Left cardiac atrium (tissue), 4 donors: Measurements from ENCODE around the gene LIMS2. TPM values are rescaled to one million over a fixed set of nuclear protein-coding genes. Genes with fewer than 3 reads are reported as not detected.
A peak's percentile ranks its signal among the peaks of the same experiment; 100 is the strongest.

Experiments
- ATAC-seq, 2 donors: fragments of 200-7000 bp; cut with Tn5 transposase; one replicate each; pipeline ENCODE4 v1.9.1; 2020; ENCODE audit warnings: mild to moderate bottlenecking in 2 of 2, moderate library complexity in 2 of 2
- DNase-seq: peaks from one replicate; pipeline ENCODE4 v3.0.0-alpha.2; 2020
- intact Hi-C, 2 donors: fragments of 100-400 bp; cut with DNase I; formaldehyde crosslinking; loops; one replicate each; pipeline versions ENCODE4 v1.14.1 to v1.15.1; 2022 to 2023
- total RNA-seq, 2 donors: library from RNA; stranded (reverse); fragmentation: NEBNext Ultra II Directional; extraction: Animal tissue kit (Norgen Biotek cat#: 25700); gene quantifications; one replicate each; pipeline ENCODE4 v1.2.1, GENCODE V29; 2021
- donor health status: DM: no; HTN: yes; CAD: no.
- donor health status: DM: no; HTN: yes; CAD: no; lungs with severe emphysema.
- donor health status: DM: yes; HTN: yes; CAD: no.
- donor health status: Dilated cardiomyopathy.

LIMS2 gene
- total RNA-seq, 2 donors from 2014 or later, result 157 to 204 TPM

DNA sequence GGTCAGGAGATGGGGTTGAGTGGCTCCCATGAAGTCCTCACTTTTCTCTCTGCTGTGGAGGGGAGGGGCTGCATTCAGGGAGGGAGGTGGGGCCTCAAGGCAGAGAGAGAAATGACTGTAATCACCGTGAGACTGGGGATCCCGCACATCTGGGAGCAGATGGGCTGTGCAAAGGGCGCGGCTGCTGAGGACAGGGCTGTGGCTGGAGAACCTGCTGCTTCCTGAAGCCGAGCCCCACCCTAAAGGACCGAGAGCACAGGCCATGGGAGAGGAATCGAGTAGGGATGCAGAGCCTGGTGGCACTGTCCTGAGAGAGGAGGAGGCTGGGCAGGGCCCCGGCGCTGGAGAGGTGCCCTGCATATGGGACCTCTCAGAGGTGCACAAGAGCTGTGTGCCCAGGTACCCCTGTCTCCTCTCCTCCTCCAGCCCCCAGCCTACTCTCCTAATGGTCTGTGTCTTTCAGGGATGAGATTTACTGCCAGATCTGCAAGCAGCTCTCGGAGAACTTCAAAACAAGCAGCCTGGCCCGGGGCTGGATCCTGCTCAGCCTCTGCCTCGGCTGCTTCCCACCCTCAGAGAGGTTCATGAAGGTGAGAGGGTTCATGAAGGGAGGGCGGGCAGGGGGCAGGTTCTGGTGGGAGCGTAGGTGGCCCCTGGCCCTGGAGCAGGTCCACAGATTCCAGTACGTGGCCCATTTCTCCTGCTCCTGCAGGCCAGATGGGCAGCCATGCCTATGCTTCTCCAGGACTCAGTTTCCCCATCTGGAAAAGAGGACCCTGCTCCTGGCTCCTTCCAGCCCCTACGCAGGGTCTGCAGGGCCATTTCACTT lies 55.2 kb downstream of the LIMS2 start:
- no peak for DNase-seq

DNA sequence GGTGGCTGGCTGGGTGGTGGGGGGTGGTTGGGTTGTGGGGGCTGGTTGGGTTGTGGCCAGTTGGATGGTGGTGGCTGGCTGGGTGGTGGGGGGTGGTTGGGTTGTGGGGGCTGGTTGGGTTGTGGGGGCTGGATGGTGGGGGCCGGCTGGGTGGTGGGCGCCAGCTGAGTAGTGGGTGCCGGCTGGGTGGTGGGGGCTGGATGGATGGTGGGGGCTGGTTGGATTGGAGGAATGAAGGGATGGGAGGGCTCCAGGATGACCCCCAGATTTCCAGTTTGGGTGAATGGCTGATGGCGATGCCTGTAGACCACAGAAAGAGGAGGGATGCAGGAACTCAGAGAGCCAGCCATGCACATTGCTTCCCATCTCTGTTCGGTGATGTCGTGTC lies 56.1 kb downstream of the LIMS2 start:
- no peak for DNase-seq
- intact Hi-C loops, result no loop called here
- no peak for ATAC-seq

More for the DNA sequence above, 55.2 kb downstream of the LIMS2 start:
- no peak for ATAC-seq
- intact Hi-C loops, result no loop called here

GRCh38 chr2:127618551-127619202 lies 56.7 kb downstream of the LIMS2 start:
- ATAC-seq, result no peak
- no peak for DNase-seq
- intact Hi-C loops, result no loop called here

DNA sequence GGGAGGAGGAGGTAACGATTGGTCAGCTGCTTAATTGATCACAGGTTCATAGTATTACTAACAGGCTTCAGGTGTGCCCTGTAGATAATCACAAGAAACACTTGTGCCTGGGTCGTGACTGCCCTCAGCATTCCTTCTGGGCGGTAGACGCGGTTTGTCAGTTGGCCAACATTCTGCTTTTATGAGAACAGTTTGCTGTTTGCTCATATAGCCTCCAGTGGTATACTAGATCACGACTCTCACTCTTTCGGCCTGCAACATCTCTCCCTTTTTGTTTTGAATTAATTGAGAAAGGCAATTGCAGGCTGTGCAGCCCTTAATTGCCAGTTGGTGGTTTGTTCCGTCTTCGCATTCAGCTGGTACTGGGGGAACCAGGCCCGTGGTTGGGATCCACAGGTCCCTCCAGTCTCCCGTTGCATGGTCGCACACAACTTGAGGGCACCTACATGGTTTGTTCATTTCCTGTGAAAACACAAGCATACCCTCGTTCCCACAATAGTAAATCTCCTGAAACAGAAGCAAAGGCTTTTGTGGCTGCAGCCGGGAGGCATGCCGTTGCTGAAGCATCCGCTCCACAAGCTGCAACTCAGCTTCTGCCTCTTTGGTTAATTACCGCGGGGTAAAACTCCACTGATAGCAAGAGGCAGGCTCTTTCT lies 59.7 kb downstream of the LIMS2 start:
- intact Hi-C loops, result no loop called here
- ATAC-seq (no peak), DNase-seq (no peak)

- intact Hi-C loops, result no loop called here
- DNase-seq (peak; percentile 19), ATAC-seq (peak; percentile 55 to 59)
Observed at GRCh38 chr2:127614731-127615130, 60.6 kb downstream of the LIMS2 start.

DNA sequence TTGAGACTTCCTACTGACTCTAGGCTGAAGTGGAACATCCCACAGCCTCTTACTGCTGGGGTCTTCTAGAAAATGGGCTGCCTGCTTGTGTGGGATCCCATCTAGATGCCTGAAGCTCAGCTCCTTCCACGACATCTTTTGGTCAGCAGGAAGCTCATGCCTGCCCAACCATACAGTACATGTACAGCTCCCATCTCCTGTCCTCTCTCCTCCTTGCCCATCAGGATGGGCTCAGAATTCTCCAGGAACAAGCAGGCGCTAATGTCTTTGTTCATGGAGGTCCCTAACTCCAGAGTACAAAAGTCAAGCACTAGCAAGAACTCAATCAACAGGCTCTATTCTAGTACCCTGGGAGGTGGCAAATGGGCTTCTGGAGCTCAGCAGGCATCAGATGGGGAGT lies 61.1 kb downstream of the LIMS2 start:
- ATAC-seq, result no peak
- no peak for DNase-seq
- intact Hi-C loops, result no loop called here

- DNase-seq (no peak), ATAC-seq (no peak)
- intact Hi-C loops, result no loop called here
Observed at GRCh38 chr2:127612111-127612822, 63.1 kb downstream of the LIMS2 start.

DNA sequence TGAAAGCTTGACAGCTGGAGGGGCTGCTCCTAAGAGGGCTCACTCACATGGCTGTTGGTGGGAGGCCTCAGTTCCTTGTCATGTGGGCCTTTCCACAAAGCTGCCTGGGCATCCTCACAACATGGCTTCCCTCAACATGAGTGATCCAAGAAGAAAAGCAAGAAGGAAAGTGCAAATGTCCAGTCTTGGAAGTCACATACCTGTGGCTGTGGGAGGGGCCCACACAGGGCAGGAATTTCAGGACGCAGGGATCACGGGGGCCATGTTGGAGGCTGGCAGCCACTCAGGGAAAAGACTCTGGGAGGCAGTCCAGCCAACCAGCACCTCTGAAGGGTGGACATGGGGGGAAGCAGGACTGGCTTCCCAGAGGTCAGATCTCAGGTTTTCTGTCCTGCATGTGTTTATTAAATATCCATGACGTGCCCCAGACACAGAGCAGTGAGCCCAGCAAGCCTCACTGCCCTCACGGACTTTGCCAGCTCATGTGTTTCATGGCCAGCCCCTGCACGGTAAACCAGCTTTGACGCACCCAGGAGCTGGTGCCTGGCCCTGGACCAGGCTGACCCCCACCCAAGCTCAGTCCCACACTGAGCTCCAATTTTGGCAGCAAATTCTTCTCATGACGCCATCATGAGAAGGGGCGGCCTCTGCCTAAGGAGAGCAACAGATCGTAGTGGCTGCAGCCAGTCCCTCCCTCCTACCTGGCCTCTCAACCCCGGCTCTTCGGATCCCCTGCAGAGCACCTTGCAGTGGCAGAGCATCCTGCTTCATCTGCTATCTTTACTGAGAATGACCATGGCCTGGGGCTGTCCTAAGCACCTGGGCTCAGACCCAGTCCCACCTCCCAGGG lies 64.0 kb downstream of the LIMS2 start:
- ATAC-seq (no peak), DNase-seq (no peak)
- intact Hi-C loops, result no loop called here

DNA sequence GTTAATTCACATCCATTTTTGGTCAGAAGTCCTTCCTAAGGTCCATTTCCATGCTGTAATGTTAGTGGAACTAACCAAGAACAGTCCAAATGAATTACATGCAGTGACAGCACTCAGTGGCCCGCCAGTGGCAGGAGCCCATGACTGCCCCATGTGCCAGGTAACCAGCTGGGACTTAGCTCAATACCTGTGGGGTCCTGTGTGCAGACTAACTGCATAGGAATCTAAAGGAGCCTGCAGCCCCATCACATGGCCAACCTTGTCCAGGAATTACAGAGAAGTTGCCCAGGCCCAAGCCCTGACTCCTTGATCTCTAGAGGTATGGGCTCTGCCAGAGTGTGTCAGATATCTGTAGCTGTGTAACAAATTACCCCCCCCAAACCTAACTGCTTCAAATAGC lies 64.8 kb downstream of the LIMS2 start:
- intact Hi-C loops, result no loop called here
- no peak for DNase-seq
- ATAC-seq, result no peak

DNA sequence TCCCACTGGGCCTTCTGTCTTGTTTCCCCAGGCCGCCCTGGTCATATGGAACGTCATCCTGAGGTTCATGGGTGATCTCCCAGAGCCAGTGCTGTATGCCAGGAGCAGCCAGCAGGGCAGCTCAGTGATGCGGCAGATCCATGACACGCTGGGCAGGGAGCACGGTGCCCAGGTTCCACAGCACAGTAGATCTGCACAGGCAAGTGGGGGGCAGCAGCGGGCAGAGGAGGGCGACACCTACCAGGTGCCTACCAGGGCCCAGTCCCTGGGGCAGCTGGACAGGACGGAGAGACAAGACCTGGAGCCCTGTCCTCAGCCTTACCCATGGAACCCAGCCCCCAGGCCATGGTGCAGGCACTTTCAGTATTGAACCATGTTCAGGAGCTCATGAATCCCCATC lies 65.5 kb downstream of the LIMS2 start:
- ATAC-seq (no peak), DNase-seq (no peak)
- intact Hi-C loops, result no loop called here

GRCh38 chr2:127609031-127609751 lies 66.1 kb downstream of the LIMS2 start:
- DNase-seq, result no peak
- intact Hi-C loops, result no loop called here
- ATAC-seq, result no peak

DNA sequence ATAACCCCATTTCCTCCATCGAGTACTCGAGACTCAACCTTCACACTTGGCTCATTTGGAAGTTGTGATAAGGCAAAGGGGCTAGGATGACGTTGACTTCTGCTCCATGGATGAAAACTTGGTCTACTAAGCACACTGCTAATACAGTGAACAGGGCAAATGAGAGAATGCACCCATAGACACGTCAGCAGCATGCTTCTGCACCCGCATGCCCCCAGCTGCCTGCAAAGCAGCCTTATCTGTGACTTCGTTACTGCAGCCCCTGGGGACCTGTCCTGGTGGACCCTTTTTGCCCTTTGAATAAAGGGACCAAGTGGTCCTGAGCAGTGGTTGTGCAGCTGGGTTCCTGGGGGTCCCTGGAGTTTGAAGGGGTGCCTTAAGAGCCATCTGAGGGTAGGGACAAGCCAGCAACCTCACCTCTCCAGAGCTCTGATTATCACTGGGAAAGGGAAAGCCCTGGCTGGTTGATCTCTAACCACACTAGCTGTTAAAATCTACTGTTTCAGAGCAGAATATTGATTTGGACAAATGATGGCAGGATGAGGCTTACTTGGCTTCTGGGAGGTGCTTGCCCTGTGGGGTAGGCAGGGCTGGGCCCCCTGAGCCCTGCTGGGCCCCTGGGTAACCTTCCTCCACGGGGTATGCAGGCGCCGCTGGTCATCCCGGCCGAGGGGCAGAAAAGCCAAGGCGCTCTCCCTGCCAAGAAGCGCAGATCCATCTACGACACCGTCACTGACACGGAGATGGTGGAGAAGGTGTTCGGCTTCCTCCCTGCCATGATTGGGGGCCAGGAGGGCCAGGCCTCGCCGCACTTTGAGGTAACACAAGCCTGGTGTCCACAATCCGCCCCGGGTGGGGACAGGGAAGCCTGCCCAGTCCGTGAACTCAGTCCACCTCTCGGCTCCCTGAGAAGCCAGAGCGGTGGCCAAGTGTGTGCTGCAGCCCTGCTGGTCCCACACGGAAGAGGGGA lies 67.0 kb downstream of the LIMS2 start:
- intact Hi-C loops, result no loop called here
- ATAC-seq (no peak), DNase-seq (no peak)

DNA sequence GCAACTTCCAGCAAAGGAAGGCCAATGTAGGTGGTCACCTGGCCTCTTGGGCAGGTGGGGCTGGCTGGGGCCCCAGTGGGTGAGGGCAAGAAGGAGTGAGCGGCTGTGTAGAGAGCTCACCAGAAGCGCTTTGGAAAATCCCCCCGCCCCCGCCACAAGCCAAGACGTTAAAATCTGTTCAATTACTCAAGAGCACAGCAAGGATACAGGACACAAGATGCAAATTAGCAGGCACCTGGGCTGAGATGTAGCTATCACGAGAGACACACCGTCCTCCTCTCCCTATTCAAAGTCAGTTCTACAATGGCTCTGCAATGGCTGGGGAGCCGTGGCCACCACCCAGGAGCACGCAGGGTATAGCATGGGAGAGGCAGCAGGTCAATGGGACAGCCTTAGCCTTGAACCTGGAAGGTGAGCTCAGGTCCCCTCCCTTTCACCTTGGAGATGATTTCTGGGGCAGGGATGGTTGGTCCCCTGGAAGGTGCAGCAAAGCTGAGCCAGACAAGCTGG lies 67.9 kb downstream of the LIMS2 start:
- no peak for ATAC-seq
- DNase-seq, result no peak
- intact Hi-C loops, result no loop called here

GRCh38 chr2:127606625-127607398 lies 68.5 kb downstream of the LIMS2 start:
- intact Hi-C loops, result no loop called here
- ATAC-seq, result no peak
- no peak for DNase-seq

DNA sequence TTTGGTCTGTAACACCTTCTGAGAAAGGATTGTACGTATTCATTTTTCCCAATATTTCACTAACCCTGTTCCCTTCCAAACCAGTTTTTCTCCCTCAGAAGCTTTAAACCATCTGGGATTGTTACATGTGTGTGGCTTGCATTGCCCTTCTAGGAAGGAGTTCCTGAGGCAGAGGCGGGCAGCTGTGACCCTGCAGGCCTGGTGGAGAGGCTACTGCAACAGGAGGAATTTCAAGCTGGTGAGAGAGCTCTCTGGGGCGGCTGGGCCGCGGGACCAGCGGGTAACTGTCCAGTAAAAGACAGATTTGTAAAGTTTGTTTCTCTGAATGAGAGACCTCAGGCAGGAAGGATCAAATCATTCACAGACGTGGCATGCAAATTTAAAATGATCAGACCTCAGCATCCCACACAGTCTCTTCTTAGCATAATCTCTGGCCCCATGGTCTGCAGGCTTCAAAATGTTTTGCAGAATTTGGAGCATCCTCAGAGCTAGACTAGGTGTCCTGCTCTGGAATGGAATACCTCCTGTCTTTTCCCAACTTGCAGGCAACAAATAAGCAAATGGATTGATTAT lies 69.6 kb downstream of the LIMS2 start:
- no peak for DNase-seq
- intact Hi-C loops, result no loop called here
- no peak for ATAC-seq

- no peak for ATAC-seq
- intact Hi-C loops, result no loop called here
- DNase-seq, result no peak
Observed at GRCh38 chr2:127604986-127605385, 70.3 kb downstream of the LIMS2 start.
